IMR-90 (cell line): ENCODE data around the gene AGT. TPM values are rescaled to one million over a fixed set of nuclear protein-coding genes. Genes with fewer than 3 reads are reported as not detected.

Source experiments
- ATAC-seq: fragments of 200-7000 bp; cut with Tn5 transposase; 2 replicates; pipeline ENCODE4 v1.9.1; 2020; ENCODE audit warnings: low read depth, mild to moderate bottlenecking, moderate library complexity
- BruUV-seq: library from RNA; stranded (reverse); fragments of 400-500 nt; replicated peaks from 2 replicates; lab custom pipeline; 2021; lab: Mats Ljungman, UMichigan
- CTCF ChIA-PET: fragments of 300-600 bp; formaldehyde crosslinking; extraction: SDS; loops from one replicate; lab custom pipeline; 2021; ENCODE audit warnings: antibody characterized with exemption; lab: Yijun Ruan, JAX
- POLR2A ChIA-PET: fragments of 300-600 bp; sonication (Branson Sonifier 250); formaldehyde crosslinking; loops from one replicate; lab custom pipeline; 2022; ENCODE audit warnings: antibody characterized with exemption; ENCODE audit not compliant: unreplicated experiment; lab: Charles Lee
- DNase-seq: peaks from one replicate; pipeline ENCODE4 v3.0.0; 2013
- H2AFZ ChIP-seq: replicated peaks from 2 replicates; pipeline ENCODE3; 2013; ENCODE audit warnings: low read length, mild to moderate bottlenecking; ENCODE audit not compliant: poor library complexity
- H2AK5ac ChIP-seq: 2 replicates; pipeline ENCODE4 v1.6.1; 2013; ENCODE audit warnings: low read depth, low read length, inconsistent platforms
- H2AK9ac ChIP-seq: replicated peaks from 2 replicates; pipeline ENCODE3; 2013; ENCODE audit warnings: mild to moderate bottlenecking, low read depth, low read length, moderate library complexity; ENCODE audit not compliant: poor library complexity
- H2BK120ac ChIP-seq: 2 replicates; pipeline ENCODE4 v1.6.1; 2013; ENCODE audit warnings: low read depth, low read length, inconsistent platforms
- H2BK15ac ChIP-seq: 3 replicates; pipeline ENCODE4 v1.6.1; 2013; ENCODE audit warnings: low read depth, low read length, inconsistent platforms
- H2BK20ac ChIP-seq: 2 replicates; pipeline ENCODE4 v1.6.1; 2013; ENCODE audit warnings: low read depth, mild to moderate bottlenecking, inconsistent platforms, low read length, moderate library complexity
- H2BK5ac ChIP-seq: 2 replicates; pipeline ENCODE4 v1.6.1; 2013; ENCODE audit warnings: mild to moderate bottlenecking, low read depth, low read length, inconsistent platforms; ENCODE audit not compliant: poor library complexity, severe bottlenecking
- H3K14ac ChIP-seq: replicated peaks from 2 replicates; pipeline ENCODE4 v1.6.1; 2013; ENCODE audit warnings: low read depth, low read length, inconsistent platforms
- H3K18ac ChIP-seq: 2 replicates; pipeline ENCODE4 v1.6.1; 2013; ENCODE audit warnings: low read depth, low read length, control low read depth
- H3K23ac ChIP-seq: 2 replicates; pipeline ENCODE4 v1.6.1; 2013; ENCODE audit warnings: low read depth, low read length, inconsistent platforms
- H3K27ac ChIP-seq: 2 replicates; pipeline ENCODE4 v1.5.1; 2013; ENCODE audit warnings: mild to moderate bottlenecking, control low read depth, low read length; ENCODE audit not compliant: insufficient read depth
- H3K27me3 ChIP-seq: 2 replicates; pipeline ENCODE4 v1.6.1; 2013; ENCODE audit warnings: low read length; ENCODE audit not compliant: control insufficient read depth, insufficient read depth
- H3K36me3 ChIP-seq: 2 replicates; pipeline ENCODE4 v1.6.1; 2013; ENCODE audit warnings: low read length, mixed read lengths; ENCODE audit not compliant: control insufficient read depth, insufficient read depth
- H3K4ac ChIP-seq: 2 replicates; pipeline ENCODE4 v1.6.1; 2013; ENCODE audit warnings: low read depth, low read length, inconsistent platforms
- H3K4me1 ChIP-seq: 2 replicates; pipeline ENCODE4 v1.6.1; 2013; ENCODE audit warnings: low read length, mixed read lengths; ENCODE audit not compliant: control insufficient read depth, insufficient read depth
- H3K4me2 ChIP-seq: 2 replicates; pipeline ENCODE4 v1.6.1; 2013; ENCODE audit warnings: low read depth, mild to moderate bottlenecking, control low read depth, low read length, moderate library complexity
- H3K4me3 ChIP-seq: 2 replicates; pipeline ENCODE4 v1.5.1; 2013; ENCODE audit warnings: low read depth, mild to moderate bottlenecking, control low read depth, low read length, moderate library complexity; ENCODE audit not compliant: insufficient read depth
- H3K56ac ChIP-seq: 2 replicates; pipeline ENCODE4 v1.6.1; 2013; ENCODE audit warnings: low read length, inconsistent platforms; ENCODE audit not compliant: insufficient read depth; ENCODE audit errors: extremely low read depth
- H3K79me1 ChIP-seq, 2 experiments: 2 replicates each; pipeline ENCODE4 v1.6.1; 2013; ENCODE audit warnings: low read length in 2 of 2, inconsistent platforms in 1 of 2, low read depth in 1 of 2
- H3K9ac ChIP-seq: 2 replicates; pipeline ENCODE4 v1.6.1; 2013; ENCODE audit warnings: low read depth, low read length, control low read depth
- H3K9me1 ChIP-seq: 2 replicates; pipeline ENCODE4 v1.6.1; 2013; ENCODE audit warnings: low read length, inconsistent platforms; ENCODE audit not compliant: insufficient read depth
- H3K9me3 ChIP-seq: 2 replicates; pipeline ENCODE4 v1.6.1; 2013; ENCODE audit warnings: low read length; ENCODE audit not compliant: control insufficient read depth, insufficient read depth
- H4K20me1 ChIP-seq: 2 replicates; pipeline ENCODE4 v1.6.1; 2013; ENCODE audit warnings: low read length, inconsistent platforms; ENCODE audit not compliant: insufficient read depth
- H4K5ac ChIP-seq: 2 replicates; pipeline ENCODE4 v1.6.1; 2013; ENCODE audit warnings: mild to moderate bottlenecking, low read depth, low read length, control low read depth
- H4K8ac ChIP-seq, 2 experiments: 2 replicates each; pipeline ENCODE4 v1.6.1; 2013; ENCODE audit warnings: low read depth in 2 of 2, low read length in 2 of 2, control low read depth in 1 of 2, inconsistent platforms in 1 of 2
- H4K91ac ChIP-seq: 2 replicates; pipeline ENCODE4 v1.6.1; 2013; ENCODE audit warnings: low read depth, low read length, inconsistent platforms; ENCODE audit not compliant: insufficient read depth
- MXI1 ChIP-seq: IDR thresholded peaks from 2 replicates; pipeline ENCODE4 v1.6.1; 2012; ENCODE audit warnings: low read depth, mild to moderate bottlenecking, low read length, moderate library complexity, borderline replicate concordance
- POLR2A ChIP-seq: IDR thresholded peaks from 2 replicates; pipeline ENCODE4 v1.6.1; 2012; ENCODE audit warnings: mild to moderate bottlenecking, low read depth, low read length
- RCOR1 ChIP-seq: IDR thresholded peaks from 2 replicates; pipeline ENCODE4 v1.6.1; 2012; ENCODE audit warnings: mild to moderate bottlenecking, low read length, improper control_type of control experiment; ENCODE audit not compliant: insufficient replicate concordance
- WGBS, 2 experiments: methylation state at CpG; one replicate each; pipeline versions ENCODE4 v1.1.5 to v1.1.7; 2013; ENCODE audit warnings: missing lambda C conversion rate in 2 of 2; ENCODE audit not compliant: insufficient read length in 1 of 2; ENCODE audit errors: extremely low coverage in 2 of 2; 5-methylcytosine and 5-hydroxymethylcytosine counted together
- dilution Hi-C: fragments of 300-500 bp; cut with HindIII; formaldehyde crosslinking; loops from one replicate; pipeline ENCODE4 v1.14.3; 2018; ENCODE audit warnings: low sequenced_read_pairs; ENCODE audit not compliant: unreplicated experiment
- in situ Hi-C: fragments of 300-500 bp; cut with MboI; formaldehyde crosslinking; loops from 3 replicates; pipeline ENCODE4 v1.14.3; 2019; ENCODE audit warnings: low sequenced_read_pairs, inconsistent platforms, mixed read lengths
- intact Hi-C: fragments of 100-400 bp; cut with micrococcal nuclease; formaldehyde crosslinking; loops from 2 replicates; pipeline ENCODE4 v1.10.0; 2022
- polyA plus RNA-seq, 3 experiments: library from polyadenylated mRNA; depleted of rRNA; stranded (reverse); fragments of >200 nt; gene quantifications; 2 replicates each; pipeline ENCODE4 v1.2.3, GENCODE V29; 2012; ENCODE audit warnings: low replicate concordance in 1 of 3
- total RNA-seq: library from RNA; depleted of rRNA; stranded (reverse); fragments of >200 nt; gene quantifications from 2 replicates; pipeline ENCODE4 v1.2.3, GENCODE V29; 2012
- TF ChIP-seq, protein P1 (sequence below): conservative IDR thresholded peaks from 2 replicates; pipeline ENCODE4 v1.5.1; 2012; ENCODE audit warnings: mild to moderate bottlenecking, low read depth, low read length, improper control_type of control experiment

AGT gene
- total and polyA plus RNA-seq, 2 of the 4 experiments (the other 2 are of a cell fraction), result 0.18 to 0.34 TPM

DNA sequence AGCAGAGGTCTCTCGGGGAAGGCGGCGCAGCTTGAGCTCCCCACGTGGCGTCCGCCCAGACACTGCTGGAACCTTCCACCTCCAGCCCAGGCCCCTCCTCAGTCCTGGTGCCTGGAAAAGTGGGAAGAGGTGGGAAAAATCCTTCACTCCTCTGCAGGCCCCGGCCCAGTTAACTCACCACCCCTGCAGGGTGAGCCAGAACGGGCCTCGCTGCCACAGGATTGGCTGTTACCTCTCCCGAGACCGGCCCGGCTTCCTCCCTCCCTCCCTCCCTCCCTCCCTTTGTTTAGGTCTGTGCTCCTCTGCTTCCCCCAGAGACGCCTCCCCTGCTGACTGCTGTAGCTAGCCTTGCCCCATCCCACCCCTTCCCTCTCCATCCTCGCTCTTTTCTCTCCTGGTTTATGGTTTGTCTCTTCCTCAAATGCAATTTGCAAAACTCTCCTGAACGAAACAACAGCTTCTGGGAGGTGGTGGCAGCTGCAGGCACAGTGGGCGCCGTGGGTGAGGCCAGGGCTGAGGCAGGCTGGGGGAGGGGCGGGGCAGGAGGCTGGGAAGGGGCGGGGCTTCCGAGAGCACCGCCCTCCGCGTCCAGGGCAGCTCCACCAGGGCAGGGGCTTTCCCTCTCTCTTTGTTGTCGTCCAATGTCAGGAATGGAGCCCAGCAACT is 39.8 kb upstream of the AGT start:
- Histone ChIP-seq H2AK5ac (no peak overlapping the region), H2AFZ (peak overlapping the region; percentile 83), H3K18ac (peak overlapping the region; percentile 27; the same call in 1 of the 2 replicates), H3K56ac (no peak overlapping the region), H2BK5ac (no peak overlapping the region), H3K4me3 (no peak overlapping the region), H2BK20ac (no peak overlapping the region), H3K4me2 (no peak overlapping the region; the same call in 1 of the 2 replicates), H3K27ac (peak overlapping the region; percentile 35; the same call in 1 of the 2 replicates), H2BK120ac (peak overlapping the region; percentile 40; the same call in 1 of the 2 replicates), H2AK9ac (no peak overlapping the region), H4K91ac (no peak overlapping the region), H4K5ac (peak overlapping the region; percentile 31; the same call in 1 of the 2 replicates), H4K8ac (peak overlapping the region in 1 of 2 experiments; percentile 57; a peak in 1 of 4 replicates), H2BK15ac (no peak overlapping the region), H3K4ac (peak overlapping the region; percentile 43; the same call in 1 of the 2 replicates), H3K9me1 (peaks cover 3% of the 10 kb centered on the region; the same call in 1 of the 2 replicates), H3K23ac (no peak overlapping the region), H3K27me3 (peaks cover 7% of the 10 kb centered on the region), H3K9me3 (no peaks in the 10 kb centered on the region), H3K9ac (peak overlapping the region; percentile 41; the same call in 1 of the 2 replicates), H4K20me1 (no peaks in the 10 kb centered on the region), H3K36me3 (no peaks in the 10 kb centered on the region), H3K79me1 (no peaks in the 10 kb centered on the region), H3K4me1 (peaks cover 5% of the 10 kb centered on the region; the same call in 1 of the 2 replicates), H3K14ac (no peak overlapping the region)
- in situ Hi-C loops, result no loop called here
- dilution Hi-C loops, result no loop called here
- peak; percentile 51 for ATAC-seq
- no peak for DNase-seq
- BruUV-seq, result no TSS peak
- no peak for TF ChIP-seq POLR2A
- TF ChIP-seq, protein P1, sequence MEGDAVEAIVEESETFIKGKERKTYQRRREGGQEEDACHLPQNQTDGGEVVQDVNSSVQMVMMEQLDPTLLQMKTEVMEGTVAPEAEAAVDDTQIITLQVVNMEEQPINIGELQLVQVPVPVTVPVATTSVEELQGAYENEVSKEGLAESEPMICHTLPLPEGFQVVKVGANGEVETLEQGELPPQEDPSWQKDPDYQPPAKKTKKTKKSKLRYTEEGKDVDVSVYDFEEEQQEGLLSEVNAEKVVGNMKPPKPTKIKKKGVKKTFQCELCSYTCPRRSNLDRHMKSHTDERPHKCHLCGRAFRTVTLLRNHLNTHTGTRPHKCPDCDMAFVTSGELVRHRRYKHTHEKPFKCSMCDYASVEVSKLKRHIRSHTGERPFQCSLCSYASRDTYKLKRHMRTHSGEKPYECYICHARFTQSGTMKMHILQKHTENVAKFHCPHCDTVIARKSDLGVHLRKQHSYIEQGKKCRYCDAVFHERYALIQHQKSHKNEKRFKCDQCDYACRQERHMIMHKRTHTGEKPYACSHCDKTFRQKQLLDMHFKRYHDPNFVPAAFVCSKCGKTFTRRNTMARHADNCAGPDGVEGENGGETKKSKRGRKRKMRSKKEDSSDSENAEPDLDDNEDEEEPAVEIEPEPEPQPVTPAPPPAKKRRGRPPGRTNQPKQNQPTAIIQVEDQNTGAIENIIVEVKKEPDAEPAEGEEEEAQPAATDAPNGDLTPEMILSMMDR, result no peak
- no peak for TF ChIP-seq RCOR1
- no peak for TF ChIP-seq MXI1
- CTCF ChIA-PET, result no interaction called here
- POLR2A ChIA-PET, result no interaction called here
- 19% methylated on average over 3 of the region's 24 CpGs; no CpG with 5 or more reads in 1 of the 2 experiments for WGBS, 2 experiments
- intact Hi-C loops, result loop anchor here (5.0 kb wide), 1 partner anchor 41 kb away; the partner anchor contains the start of gene AGT
